ENCODE data around the gene CDHR5. TPM values are rescaled to one million over a fixed set of nuclear protein-coding genes. Genes with fewer than 3 reads are reported as not detected.

CDHR5 gene
- total and polyA plus RNA-seq, 2 experiments from 2014 or later, result 114 to 166 TPM

DNA sequence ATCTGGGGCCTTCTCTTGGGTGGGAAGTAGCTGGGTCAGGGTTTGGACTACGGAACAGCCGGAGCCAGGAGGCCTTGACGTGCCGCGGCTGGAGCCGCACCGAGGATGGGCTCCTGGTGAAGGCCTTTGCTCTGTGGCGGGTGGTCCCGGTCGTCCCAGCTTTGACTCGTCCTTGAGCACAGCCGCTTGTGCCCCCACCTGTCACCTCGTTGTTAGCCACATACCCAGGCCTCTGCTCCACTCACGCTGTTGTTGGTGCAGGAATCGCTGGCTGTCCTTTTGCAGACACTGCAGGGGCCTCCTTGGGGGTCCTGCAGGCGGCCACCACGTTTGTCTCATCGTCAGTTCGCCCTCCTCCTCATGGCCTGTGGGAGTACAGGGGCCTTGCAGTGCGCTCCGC, 31.4 kb downstream of the CDHR5 start:
- Histone ChIP-seq H2AFZ (no peak overlapping the region), H3K27ac (no peak overlapping the region), H3K36me3 (replicated peaks; ENCODE audit: insufficient read depth, low read depth) (no peaks in the 10 kb centered on the region), H3K27me3 (no peaks in the 10 kb centered on the region), H3K4me2 (no peak overlapping the region), H3K79me2 (peaks cover 56% of the 10 kb centered on the region), H3K9me2 (replicated peaks; ENCODE audit: insufficient read depth) (no peaks in the 10 kb centered on the region), H4K20me1 (ENCODE audit: insufficient read depth, poor library complexity, severe bottlenecking) (peaks cover 18% of the 10 kb centered on the region), H3K4me3 (no peak overlapping the region), H3K4me1 (ENCODE audit: insufficient read depth) (peaks cover 6% of the 10 kb centered on the region), H3K9me3 (ENCODE audit: low read depth) (no peaks in the 10 kb centered on the region)
- no peak for TF ChIP-seq EZH2phosphoT487 (IDR thresholded peaks at IDR 0.05; ENCODE audit: low read depth, severe bottlenecking, unreplicated experiment)
- no peak for TF ChIP-seq EZH2 (IDR thresholded peaks at IDR 0.05; ENCODE audit: borderline replicate concordance)
- TF ChIP-seq, protein P1, sequence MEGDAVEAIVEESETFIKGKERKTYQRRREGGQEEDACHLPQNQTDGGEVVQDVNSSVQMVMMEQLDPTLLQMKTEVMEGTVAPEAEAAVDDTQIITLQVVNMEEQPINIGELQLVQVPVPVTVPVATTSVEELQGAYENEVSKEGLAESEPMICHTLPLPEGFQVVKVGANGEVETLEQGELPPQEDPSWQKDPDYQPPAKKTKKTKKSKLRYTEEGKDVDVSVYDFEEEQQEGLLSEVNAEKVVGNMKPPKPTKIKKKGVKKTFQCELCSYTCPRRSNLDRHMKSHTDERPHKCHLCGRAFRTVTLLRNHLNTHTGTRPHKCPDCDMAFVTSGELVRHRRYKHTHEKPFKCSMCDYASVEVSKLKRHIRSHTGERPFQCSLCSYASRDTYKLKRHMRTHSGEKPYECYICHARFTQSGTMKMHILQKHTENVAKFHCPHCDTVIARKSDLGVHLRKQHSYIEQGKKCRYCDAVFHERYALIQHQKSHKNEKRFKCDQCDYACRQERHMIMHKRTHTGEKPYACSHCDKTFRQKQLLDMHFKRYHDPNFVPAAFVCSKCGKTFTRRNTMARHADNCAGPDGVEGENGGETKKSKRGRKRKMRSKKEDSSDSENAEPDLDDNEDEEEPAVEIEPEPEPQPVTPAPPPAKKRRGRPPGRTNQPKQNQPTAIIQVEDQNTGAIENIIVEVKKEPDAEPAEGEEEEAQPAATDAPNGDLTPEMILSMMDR (IDR thresholded peaks at IDR 0.05; ENCODE audit: poor library complexity), result no peak
- 95% methylated on average over 21 of the region's 21 CpGs for WGBS (ENCODE audit: low lambda C conversion rate, missing lambda C conversion rate)
- DNase-seq (ENCODE audit: low spot score), result no peak

DNA sequence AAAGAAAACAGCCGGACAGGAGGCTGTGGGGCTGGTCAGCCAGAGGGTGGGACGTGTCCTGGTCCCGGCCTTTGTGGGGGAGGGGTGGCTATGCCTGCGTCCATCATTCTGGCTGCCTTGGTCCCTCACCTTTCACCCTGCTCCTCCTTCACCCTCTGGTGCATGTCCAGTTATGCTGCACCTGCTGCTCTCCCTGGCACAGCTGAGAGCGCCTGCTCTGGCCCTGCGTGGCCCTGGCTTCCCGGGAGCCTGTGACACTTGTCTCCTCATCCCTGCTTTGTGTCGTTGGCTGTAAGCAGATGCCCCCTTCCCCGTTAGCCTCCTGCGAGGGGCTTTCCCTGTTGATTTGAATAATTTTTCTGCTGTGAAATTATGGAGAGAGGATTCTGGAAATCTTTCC, 31.8 kb downstream of the CDHR5 start:
- Histone ChIP-seq H3K4me1 (ENCODE audit: insufficient read depth) (peaks cover 8% of the 10 kb centered on the region), H3K27ac (no peak overlapping the region), H3K9me2 (replicated peaks; ENCODE audit: insufficient read depth) (no peaks in the 10 kb centered on the region), H2AFZ (no peak overlapping the region), H4K20me1 (ENCODE audit: insufficient read depth, poor library complexity, severe bottlenecking) (peaks cover 18% of the 10 kb centered on the region), H3K4me3 (no peak overlapping the region), H3K27me3 (no peaks in the 10 kb centered on the region), H3K4me2 (no peak overlapping the region), H3K9me3 (ENCODE audit: low read depth) (no peaks in the 10 kb centered on the region), H3K79me2 (peaks cover 56% of the 10 kb centered on the region), H3K36me3 (replicated peaks; ENCODE audit: insufficient read depth, low read depth) (no peaks in the 10 kb centered on the region)
- 91% methylated on average over 10 of the region's 10 CpGs for WGBS (ENCODE audit: low lambda C conversion rate, missing lambda C conversion rate)
- TF ChIP-seq, protein P1 (IDR thresholded peaks at IDR 0.05; ENCODE audit: poor library complexity), result no peak
- TF ChIP-seq EZH2phosphoT487 (IDR thresholded peaks at IDR 0.05; ENCODE audit: low read depth, severe bottlenecking, unreplicated experiment) (no peak), EZH2 (IDR thresholded peaks at IDR 0.05; ENCODE audit: borderline replicate concordance) (no peak)
- no peak for DNase-seq (ENCODE audit: low spot score)

DNA sequence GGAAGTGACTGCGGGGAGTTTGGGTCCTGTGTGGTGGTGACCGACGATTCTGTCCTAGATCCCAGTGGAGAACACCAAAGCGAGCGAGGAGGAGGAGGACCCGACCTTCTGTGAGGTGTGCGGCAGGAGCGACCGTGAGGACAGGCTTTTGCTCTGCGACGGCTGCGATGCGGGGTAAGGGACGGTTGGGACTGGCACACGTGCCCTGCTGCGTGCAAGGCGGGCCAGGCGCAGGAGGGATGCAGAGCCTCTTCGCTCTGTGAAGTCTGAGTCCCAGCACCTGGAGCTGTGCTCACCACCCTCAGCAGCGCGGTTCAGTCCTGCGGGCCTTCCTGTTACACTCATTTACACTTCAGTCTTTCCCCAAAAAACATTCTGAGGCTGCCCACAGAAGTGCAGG, 32.3 kb downstream of the CDHR5 start:
- Histone ChIP-seq H3K27me3 (no peaks in the 10 kb centered on the region), H3K4me3 (no peak overlapping the region), H3K4me1 (ENCODE audit: insufficient read depth) (peaks cover 10% of the 10 kb centered on the region), H3K36me3 (replicated peaks; ENCODE audit: insufficient read depth, low read depth) (no peaks in the 10 kb centered on the region), H3K9me2 (replicated peaks; ENCODE audit: insufficient read depth) (no peaks in the 10 kb centered on the region), H3K9me3 (ENCODE audit: low read depth) (no peaks in the 10 kb centered on the region), H2AFZ (no peak overlapping the region), H4K20me1 (ENCODE audit: insufficient read depth, poor library complexity, severe bottlenecking) (peaks cover 18% of the 10 kb centered on the region), H3K4me2 (no peak overlapping the region), H3K79me2 (peaks cover 56% of the 10 kb centered on the region), H3K27ac (no peak overlapping the region)
- WGBS (ENCODE audit: low lambda C conversion rate, missing lambda C conversion rate), result 99% methylated on average over 21 of the region's 22 CpGs
- TF ChIP-seq EZH2 (IDR thresholded peaks at IDR 0.05; ENCODE audit: borderline replicate concordance) (no peak), EZH2phosphoT487 (IDR thresholded peaks at IDR 0.05; ENCODE audit: low read depth, severe bottlenecking, unreplicated experiment) (no peak)
- TF ChIP-seq, protein P1 (IDR thresholded peaks at IDR 0.05; ENCODE audit: poor library complexity), result no peak
- DNase-seq (ENCODE audit: low spot score), result no peak

DNA sequence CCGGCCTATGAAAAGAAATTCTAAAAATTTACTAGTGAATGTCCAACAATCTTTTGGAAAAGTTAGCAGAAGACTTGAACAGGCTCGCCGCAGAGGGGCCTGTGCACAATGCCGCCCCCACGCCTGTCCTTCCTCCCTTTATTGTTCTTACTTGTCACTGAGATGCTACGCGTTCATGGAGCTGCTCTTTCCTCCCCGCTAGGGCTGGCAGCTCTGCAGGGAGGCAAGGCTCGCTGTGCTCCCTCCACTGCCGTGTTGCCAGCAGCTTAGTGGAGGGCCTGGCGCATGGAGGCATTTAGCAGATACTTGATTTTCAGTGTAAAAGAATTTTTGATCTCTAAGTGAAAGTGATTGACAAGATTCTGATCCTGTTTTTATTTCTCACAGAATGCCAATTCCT, 33.8 kb downstream of the CDHR5 start:
- no peak overlapping the region for H3K4me3 ChIP-seq
- no peak for DNase-seq (ENCODE audit: low spot score)
- peaks cover 58% of the 10 kb centered on the region for H3K79me2 ChIP-seq
- no peak for TF ChIP-seq EZH2 (IDR thresholded peaks at IDR 0.05; ENCODE audit: borderline replicate concordance)
- no peak for TF ChIP-seq EZH2phosphoT487 (IDR thresholded peaks at IDR 0.05; ENCODE audit: low read depth, severe bottlenecking, unreplicated experiment)
- TF ChIP-seq, protein P1 (IDR thresholded peaks at IDR 0.05; ENCODE audit: poor library complexity), result no peak
- 92% methylated on average over 11 of the region's 11 CpGs for WGBS (ENCODE audit: low lambda C conversion rate, missing lambda C conversion rate)
- no peaks in the 10 kb centered on the region for H3K9me3 ChIP-seq (ENCODE audit: low read depth)
- H3K27ac ChIP-seq, result no peak overlapping the region
- peaks cover 26% of the 10 kb centered on the region for H4K20me1 ChIP-seq (ENCODE audit: insufficient read depth, poor library complexity, severe bottlenecking)
- no peaks in the 10 kb centered on the region for H3K27me3 ChIP-seq
- no peak overlapping the region for H3K4me2 ChIP-seq
- no peaks in the 10 kb centered on the region for H3K36me3 ChIP-seq (replicated peaks; ENCODE audit: insufficient read depth, low read depth)
- no peak overlapping the region for H2AFZ ChIP-seq
- no peaks in the 10 kb centered on the region for H3K9me2 ChIP-seq (replicated peaks; ENCODE audit: insufficient read depth)
- H3K4me1 ChIP-seq (ENCODE audit: insufficient read depth), result peaks cover 23% of the 10 kb centered on the region
